Psoas muscle (tissue), 8 donors: ENCODE data around the gene TENM3. TPM values are rescaled to one million over a fixed set of nuclear protein-coding genes. Genes with fewer than 3 reads are reported as not detected.
"Not testable (repeated sequence)": the region's sequence is repeated elsewhere in the genome, so short reads cannot be mapped to it uniquely, and the experiment has no call there.

Experiments
- ATAC-seq, 4 donors: fragments of 200-7000 bp; cut with Tn5 transposase; one replicate each; pipeline ENCODE4 v1.9.1; 2020; ENCODE audit warnings: moderate library complexity in 3 of 4, mild to moderate bottlenecking in 2 of 4
- DNase-seq, 2 donors: peaks; one replicate each; pipeline ENCODE4 v3.0.0-alpha.2; 2020
- H3K27ac ChIP-seq: fragments of 200-600 bp; one replicate; pipeline ENCODE4 v1.8.0; 2022
- H3K27me3 ChIP-seq, 3 donors: fragments of 200-600 bp in 1 of 3; one replicate each; pipeline versions ENCODE4 v1.6.1 to v1.8.0; 2013 to 2022; ENCODE audit warnings: low read length in 2 of 3, mild to moderate bottlenecking in 2 of 3, moderate library complexity in 1 of 3; ENCODE audit not compliant: insufficient read depth in 3 of 3
- H3K36me3 ChIP-seq, 2 donors: fragments of 200-600 bp in 1 of 2; one replicate each; pipeline versions ENCODE4 v1.6.1 to v1.8.0; 2013 to 2022; ENCODE audit warnings: low read depth in 1 of 2, mild to moderate bottlenecking in 1 of 2, moderate library complexity in 1 of 2; ENCODE audit not compliant: insufficient read depth in 1 of 2
- H3K4me1 ChIP-seq: fragments of 200-600 bp; one replicate; pipeline ENCODE4 v1.8.0; 2022
- H3K4me3 ChIP-seq: fragments of 200-600 bp; one replicate; pipeline ENCODE4 v1.8.0; 2022; ENCODE audit warnings: mild to moderate bottlenecking
- H3K9me3 ChIP-seq: fragments of 200-600 bp; one replicate; pipeline ENCODE4 v1.8.0; 2022
- WGBS, 3 donors: extraction: QIAGEN DNeasy Blood & Tissue Kit; methylation state at CpG; one replicate each; pipeline versions ENCODE4 v1.1.6 to v1.1.7; 2013; 5-methylcytosine and 5-hydroxymethylcytosine counted together
- intact Hi-C, 2 donors: fragments of 100-400 bp; cut with DNase I; formaldehyde crosslinking; loops; one replicate each; pipeline versions ENCODE4 v1.11.0 to v1.14.2; 2022
- polyA plus RNA-seq, 3 donors: library from polyadenylated mRNA; stranded (reverse); fragments of 200-250 nt; gene quantifications; one replicate each; pipeline ENCODE4 v1.2.3, GENCODE V29; 2013
- total RNA-seq, 4 donors: library from RNA; stranded (reverse); fragmentation: NEBNext Ultra II Directional in 2 of 4; extraction: Animal tissue kit (Norgen Biotek cat#: 25700) in 2 of 4; gene quantifications; one replicate each; pipeline versions ENCODE4 v1.2.1 to v1.2.4, GENCODE V29; 2021 to 2023
- TF ChIP-seq, protein P1 (sequence below): fragments of 200-600 bp; IDR thresholded peaks from one replicate; pipeline ENCODE4 v1.8.0; 2022; ENCODE audit warnings: antibody characterized with exemption
- donor health status: healthy with polysubstance abuse.
- donor health status: DM: no; HTN: no; CAD: no; lungs with moderate emphysema.
- donor health status: Bipolar disorder and iron deficiency.
- donor health status: healthy.
- donor health status: DM: yes; HTN: yes; CAD: no.
- donor health status: DM: no; HTN: no; CAD: no.
- donor health status: DM: no; HTN: no; CAD: no.
- donor health status: DM: yes; HTN: yes; CAD: no.

TENM3 gene
- total and polyA plus RNA-seq, 7 donors = 0.48 to 11.6 (median 5.3) TPM

DNA sequence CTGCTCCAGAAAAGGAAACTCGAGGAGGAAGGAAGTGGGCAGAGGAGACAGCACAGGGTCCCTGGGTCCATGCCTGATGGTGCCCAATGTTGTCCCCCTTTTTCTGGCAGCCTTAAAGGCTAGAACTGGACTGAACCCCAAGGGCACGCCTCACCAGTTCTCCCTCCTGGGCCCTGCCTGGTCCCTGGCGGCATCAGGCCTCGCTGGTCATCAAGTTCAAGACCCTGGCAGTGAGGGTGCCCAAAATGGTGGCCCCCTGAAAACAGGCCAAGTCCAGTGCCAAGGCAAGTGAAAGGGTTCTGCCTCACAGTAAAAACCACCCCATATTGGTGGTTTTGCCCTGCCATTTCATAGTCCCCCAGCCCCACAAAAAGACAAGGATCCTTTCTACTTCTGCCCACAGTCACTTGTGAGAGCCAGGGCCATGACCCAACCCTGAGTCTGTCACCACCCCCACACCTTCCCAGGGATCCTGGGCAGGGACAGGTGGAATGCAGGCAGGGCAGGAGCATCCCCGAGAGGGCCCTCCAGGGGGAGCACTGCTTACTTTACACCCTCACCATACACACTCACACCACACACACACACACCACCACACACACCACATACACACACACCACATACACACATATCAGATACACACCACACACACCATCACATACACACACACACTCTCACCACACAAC lies 566.4 kb downstream of the TENM3 start:
- Histone ChIP-seq H3K4me3 (no peak overlapping the region), H3K9me3 (no peaks in the 10 kb centered on the region), H3K36me3 (no peaks in the 10 kb centered on the region), H3K4me1 (no peaks in the 10 kb centered on the region), H3K27me3 (no peaks in the 10 kb centered on the region), H3K27ac (no peak overlapping the region)
- TF ChIP-seq, protein P1, sequence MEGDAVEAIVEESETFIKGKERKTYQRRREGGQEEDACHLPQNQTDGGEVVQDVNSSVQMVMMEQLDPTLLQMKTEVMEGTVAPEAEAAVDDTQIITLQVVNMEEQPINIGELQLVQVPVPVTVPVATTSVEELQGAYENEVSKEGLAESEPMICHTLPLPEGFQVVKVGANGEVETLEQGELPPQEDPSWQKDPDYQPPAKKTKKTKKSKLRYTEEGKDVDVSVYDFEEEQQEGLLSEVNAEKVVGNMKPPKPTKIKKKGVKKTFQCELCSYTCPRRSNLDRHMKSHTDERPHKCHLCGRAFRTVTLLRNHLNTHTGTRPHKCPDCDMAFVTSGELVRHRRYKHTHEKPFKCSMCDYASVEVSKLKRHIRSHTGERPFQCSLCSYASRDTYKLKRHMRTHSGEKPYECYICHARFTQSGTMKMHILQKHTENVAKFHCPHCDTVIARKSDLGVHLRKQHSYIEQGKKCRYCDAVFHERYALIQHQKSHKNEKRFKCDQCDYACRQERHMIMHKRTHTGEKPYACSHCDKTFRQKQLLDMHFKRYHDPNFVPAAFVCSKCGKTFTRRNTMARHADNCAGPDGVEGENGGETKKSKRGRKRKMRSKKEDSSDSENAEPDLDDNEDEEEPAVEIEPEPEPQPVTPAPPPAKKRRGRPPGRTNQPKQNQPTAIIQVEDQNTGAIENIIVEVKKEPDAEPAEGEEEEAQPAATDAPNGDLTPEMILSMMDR = no peak
- DNase-seq (no peak), ATAC-seq (no peak)
- WGBS, 3 donors = 76 to 90% (median 77%) methylated on average over 5 of the region's 5 CpGs
- intact Hi-C loops = loop anchor here (5.0 to 10.0 kb wide), 3 partner anchors 332 to 1665 kb away; no protein-coding TSS in a partner anchor

DNA sequence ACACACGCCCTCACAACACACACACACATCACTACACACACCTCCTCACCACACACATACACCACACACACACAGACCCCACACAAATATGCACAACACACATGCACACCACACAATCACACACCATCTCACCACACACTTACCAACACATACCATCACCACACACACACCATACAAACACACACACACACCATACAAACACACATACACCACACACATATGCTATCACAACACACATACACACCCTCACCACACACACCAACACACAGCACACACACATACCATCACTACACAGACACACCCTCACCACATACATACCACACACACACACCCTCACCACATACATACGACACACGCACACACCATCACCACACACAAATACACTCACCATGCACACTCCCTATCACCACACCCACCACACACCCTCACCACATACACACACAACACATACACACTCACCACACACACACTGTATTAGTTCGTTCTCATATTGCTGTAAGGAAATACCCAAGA lies 567.0 kb downstream of the TENM3 start:
- H3K27me3 ChIP-seq = no peaks in the 10 kb centered on the region
- H3K4me1 ChIP-seq = no peaks in the 10 kb centered on the region
- H3K9me3 ChIP-seq = no peaks in the 10 kb centered on the region
- ATAC-seq = no peak
- no peak for DNase-seq
- TF ChIP-seq, protein P1 = no peak
- H3K27ac ChIP-seq = no peak overlapping the region
- H3K36me3 ChIP-seq = no peaks in the 10 kb centered on the region
- intact Hi-C loops = no loop called here
- WGBS, 3 donors = 93 to 94% (median 93%) methylated on average over 4 of the region's 4 CpGs
- no peak overlapping the region for H3K4me3 ChIP-seq

DNA sequence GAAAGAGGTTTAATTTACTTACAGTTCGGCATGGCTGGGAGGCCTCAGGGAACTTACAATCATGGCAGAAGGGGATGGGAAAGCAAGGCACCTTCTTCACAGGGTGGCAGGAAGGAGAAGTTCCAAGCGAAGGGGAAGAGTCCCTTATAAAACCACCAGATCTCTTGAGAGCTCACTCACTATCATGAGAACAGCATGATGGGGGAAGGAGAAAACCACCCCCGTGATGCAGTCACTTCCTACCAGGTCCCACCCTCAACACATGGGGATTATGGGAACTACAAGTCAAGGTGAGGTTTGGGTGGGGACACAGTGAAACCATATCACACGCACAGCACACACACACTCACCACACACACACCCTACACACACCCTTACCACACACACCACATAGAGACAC lies 569.7 kb downstream of the TENM3 start:
- H3K9me3 ChIP-seq = no peaks in the 10 kb centered on the region
- TF ChIP-seq, protein P1 = no peak
- 71 to 90% (median 81%) methylated on average over 4 of the region's 4 CpGs for WGBS, 3 donors
- ATAC-seq (no peak), DNase-seq (no peak)
- no peaks in the 10 kb centered on the region for H3K36me3 ChIP-seq
- H3K4me3 ChIP-seq = no peak overlapping the region
- H3K27ac ChIP-seq = no peak overlapping the region
- H3K4me1 ChIP-seq = no peaks in the 10 kb centered on the region
- intact Hi-C loops = no loop called here
- no peaks in the 10 kb centered on the region for H3K27me3 ChIP-seq

DNA sequence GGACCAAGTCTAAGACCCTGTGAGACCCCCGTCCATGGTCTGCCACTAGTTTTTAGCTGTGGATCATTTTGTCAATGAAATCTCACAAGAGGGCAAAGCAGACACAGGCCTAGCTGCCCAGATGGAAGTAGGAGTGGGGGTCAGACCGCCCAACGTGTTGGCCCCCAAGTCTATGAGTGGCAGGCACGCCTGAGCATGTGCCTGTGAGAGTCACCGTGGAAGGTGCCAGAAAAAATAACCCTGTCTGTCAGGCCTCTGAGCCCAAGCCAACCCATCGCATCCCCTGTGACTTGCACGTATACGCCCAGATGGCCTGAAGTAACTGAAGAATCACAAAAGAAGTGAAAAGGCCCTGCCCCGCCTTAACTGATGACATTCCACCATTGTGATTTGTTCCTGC lies 570.9 kb downstream of the TENM3 start:
- H3K36me3 ChIP-seq, DNase-seq, H3K4me3 ChIP-seq, H3K27me3 ChIP-seq, ATAC-seq, intact Hi-C loops, H3K4me1 ChIP-seq, H3K27ac ChIP-seq, H3K9me3 ChIP-seq: not testable (repeated sequence)
- 76 to 79% (median 78%) methylated on average over 8 to 9 of the region's 9 CpGs for WGBS, 3 donors

DNA sequence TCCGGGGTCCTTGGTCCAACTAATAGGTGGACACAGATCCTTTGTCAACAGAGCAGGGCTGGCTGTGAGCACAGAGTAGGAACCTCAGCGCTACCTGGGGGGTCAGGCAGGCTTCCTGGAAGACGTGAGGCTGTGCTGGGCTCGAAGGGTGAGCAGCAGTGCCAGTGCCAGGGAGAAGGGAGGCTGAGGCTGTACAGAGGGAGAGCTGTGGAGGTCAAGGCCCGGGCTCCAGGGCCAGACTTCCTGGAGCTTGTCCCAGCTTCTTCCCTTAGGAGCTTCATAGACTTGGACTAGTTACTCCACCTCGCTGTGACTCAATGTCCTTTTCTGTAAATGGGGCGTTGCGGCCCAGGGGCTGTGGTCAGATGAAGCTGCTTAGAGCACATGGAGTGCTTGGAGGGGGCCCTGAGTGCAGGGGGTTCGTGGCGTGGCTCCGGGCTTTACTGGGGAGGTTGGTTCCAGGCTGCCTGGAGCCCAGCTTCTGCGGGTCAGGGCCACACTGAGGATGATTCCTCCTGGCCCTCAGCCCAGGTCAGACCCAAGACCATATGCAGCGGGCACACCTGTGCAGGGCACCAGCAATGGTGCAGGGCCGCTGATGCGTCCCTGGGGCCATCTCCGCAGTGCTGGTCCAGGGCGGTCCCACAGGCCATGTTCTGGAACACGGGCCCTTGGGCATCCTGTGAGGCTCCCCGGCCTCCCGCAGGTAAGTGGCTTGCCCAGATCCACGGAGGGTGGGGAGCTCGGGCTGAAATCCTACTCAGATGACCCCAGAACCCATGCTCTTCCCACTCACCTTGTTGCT lies 575.9 kb downstream of the TENM3 start:
- TF ChIP-seq, protein P1 = no peak
- no peak for ATAC-seq
- intact Hi-C loops = no loop called here

More for the DNA sequence above, 575.9 kb downstream of the TENM3 start:
- H3K9me3 ChIP-seq = no peaks in the 10 kb centered on the region
- 90 to 92% (median 91%) methylated on average over 22 of the region's 22 CpGs for WGBS, 3 donors
- DNase-seq = no peak
- no peak overlapping the region for H3K27ac ChIP-seq
- H3K36me3 ChIP-seq = no peaks in the 10 kb centered on the region
- no peaks in the 10 kb centered on the region for H3K4me1 ChIP-seq
- H3K27me3 ChIP-seq = peaks cover 0 to 2% (median 0%) of the 10 kb centered on the region in 3 donors
- H3K4me3 ChIP-seq = no peak overlapping the region
